HG03460 (cell line): ENCODE measurements around the gene SRCAP.
"Not testable (repeated sequence)": the region's sequence is repeated elsewhere in the genome, so short reads cannot be mapped to it uniquely, and the experiment has no call there.

Source experiments
- ATAC-seq: cut with Tn5 transposase; IDR thresholded peaks from one replicate; pipeline ENCODE4 v1.9.1; 2021; ENCODE audit not compliant: unreplicated experiment

SRCAP gene

DNA sequence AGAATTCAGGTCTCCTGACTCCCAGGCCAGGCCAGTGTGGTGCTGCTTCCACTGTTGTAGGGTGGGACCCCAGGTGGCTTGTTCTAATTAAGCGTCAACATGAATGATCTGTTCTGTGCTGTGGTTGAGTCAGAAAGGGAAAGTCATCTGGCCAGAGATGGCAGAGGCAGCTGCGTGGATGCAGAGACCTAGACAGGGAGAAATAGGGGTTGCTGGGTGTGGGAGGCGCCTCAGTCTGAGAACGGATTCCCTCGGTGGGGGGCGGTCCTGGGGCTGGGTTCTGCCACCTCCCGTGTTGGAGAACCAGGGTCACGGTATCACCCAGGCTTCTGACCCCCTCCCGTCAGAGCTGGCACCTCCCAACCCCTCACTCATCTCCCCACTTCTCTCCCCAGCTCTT, 35.2 kb upstream of the SRCAP start:
- ATAC-seq = no peak

DNA sequence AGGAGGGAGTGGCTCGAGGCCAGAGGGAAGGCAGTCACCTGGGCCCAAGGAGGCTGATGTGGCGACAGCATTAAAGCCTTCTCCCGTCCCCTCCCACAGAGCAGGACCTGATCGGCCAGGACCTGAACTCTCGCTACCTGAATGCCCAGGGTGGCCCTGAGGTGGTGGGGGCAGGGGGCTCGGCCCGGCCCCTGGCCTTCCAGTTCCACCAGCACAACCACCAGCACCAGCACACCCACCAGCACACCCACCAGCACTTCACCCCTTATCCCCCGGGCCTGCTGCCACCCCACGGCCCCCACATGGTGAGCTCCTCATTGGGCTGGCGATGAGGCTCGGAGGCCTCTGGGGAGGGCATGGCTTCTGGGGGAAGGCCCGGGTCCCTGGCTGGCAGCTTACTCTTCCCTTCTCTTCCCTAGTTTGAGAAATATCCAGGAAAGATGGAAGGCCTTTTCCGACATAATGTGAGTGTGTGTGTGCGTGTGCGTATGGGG, 34.3 kb upstream of the SRCAP start:
- no peak for ATAC-seq

DNA sequence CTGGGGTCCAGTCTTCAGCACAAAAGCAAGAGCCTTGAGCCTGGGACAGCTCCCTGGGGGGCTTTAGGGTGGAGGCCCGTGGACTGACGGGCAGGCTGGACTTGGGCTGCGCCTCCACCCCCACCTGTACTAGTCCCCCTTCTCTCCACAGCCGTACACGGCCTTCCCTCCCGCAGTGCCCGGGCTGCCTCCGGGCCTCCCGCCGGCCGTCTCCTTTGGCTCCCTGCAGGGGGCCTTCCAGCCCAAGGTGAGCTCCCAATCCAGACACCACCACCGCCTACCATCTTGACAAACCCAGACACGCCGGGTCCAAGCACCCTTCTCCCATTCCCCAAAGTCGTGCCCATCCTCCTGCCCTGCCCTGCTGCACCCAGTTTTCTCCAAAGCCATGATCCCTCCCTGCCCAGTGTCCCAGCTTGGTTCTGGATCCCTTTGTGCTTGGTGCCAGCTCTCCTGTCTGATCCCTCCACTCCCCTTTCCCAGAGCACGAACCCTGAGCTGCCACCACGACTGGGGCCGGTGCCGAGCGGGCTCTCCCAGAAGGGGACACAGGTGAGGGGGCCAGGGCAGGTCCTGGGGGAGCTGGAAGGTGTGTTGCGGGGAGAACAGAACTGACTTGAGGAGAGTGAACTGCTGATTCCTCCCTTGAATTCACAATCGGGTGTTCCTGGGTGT, 33.7 kb upstream of the SRCAP start:
- ATAC-seq = no peak

DNA sequence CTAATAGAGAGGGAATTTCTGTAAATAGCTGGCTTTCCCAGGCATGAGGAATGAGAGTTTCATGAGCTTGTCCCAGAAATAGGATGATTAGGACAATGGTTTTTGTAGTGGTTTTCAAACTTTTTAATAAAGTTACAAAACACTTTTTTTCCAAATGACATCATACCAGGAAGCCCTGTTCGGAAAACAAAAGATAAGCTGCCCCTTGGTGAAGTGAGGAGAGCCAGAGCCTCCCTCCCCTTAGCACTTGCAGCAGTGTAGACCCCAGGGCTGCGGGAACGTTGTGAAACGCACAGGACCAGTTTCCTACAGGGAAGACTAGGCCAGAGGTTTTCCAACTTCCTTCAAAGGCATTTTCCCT, 33.2 kb upstream of the SRCAP start:
- no peak for ATAC-seq

DNA sequence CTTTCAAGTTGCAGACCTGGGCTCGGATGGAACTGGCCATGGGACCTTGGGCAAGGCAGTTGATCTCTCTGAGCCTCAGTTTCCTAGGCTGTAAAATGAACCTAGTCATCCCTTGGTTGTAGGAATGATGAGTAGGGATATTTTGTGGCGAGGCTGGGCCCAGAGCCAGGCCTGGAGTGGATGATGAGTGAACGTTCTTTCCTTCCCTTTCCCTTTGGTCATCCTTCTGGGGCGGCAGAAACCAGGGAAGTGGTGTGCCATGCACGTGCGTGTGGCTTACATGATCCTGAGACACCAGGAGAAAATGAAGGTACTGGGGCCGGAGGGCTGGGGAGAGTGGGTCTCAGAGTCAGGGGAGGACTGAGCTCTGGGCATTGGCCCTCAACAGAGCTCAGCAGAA, 32.3 kb upstream of the SRCAP start:
- ATAC-seq = no peak

DNA sequence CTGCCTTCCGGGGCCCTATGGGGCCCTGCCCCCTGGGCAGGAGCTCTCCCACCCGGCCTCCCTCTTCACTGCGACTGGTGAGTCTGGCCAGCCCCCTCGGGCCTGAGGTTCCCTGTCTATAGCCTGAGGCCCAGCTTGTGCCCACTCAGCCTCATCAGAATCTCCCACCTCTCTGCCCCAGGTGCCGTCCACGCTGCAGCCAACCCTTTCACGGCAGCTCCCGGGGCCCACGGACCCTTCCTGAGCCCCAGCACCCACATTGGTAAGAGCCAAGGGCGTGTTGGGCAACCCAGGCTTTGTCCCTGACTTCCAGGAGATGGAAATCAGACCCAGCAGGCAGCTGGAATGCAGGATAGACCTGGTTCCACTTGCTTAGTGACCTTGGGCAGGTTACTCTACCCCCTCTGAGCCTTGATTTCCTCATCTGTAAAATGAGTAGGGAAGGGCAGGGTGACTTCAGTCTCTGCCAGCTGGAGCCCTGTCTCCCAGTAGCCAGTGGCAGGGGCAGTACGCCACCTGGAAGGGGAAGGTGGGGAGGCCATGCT, 31.5 kb upstream of the SRCAP start:
- ATAC-seq = no peak

DNA sequence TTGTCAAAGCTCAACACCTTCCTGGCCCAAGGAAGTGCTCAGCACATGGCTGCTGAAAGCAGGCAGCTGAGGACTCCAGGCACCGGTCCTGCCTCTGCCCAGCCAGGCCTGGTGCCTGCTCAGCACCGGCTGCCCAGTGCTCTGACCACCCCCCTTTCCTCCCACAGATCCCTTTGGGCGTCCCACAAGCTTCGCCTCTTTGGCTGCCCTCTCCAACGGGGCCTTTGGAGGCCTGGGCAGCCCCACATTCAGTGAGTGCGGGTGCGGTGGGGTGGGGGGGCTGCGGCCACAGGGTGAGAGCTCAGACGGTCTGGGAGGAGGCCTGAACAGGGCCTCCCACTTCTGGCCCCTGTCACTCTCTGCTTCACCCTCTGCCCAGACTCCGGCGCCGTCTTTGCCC, 30.6 kb upstream of the SRCAP start:
- no peak for ATAC-seq

DNA sequence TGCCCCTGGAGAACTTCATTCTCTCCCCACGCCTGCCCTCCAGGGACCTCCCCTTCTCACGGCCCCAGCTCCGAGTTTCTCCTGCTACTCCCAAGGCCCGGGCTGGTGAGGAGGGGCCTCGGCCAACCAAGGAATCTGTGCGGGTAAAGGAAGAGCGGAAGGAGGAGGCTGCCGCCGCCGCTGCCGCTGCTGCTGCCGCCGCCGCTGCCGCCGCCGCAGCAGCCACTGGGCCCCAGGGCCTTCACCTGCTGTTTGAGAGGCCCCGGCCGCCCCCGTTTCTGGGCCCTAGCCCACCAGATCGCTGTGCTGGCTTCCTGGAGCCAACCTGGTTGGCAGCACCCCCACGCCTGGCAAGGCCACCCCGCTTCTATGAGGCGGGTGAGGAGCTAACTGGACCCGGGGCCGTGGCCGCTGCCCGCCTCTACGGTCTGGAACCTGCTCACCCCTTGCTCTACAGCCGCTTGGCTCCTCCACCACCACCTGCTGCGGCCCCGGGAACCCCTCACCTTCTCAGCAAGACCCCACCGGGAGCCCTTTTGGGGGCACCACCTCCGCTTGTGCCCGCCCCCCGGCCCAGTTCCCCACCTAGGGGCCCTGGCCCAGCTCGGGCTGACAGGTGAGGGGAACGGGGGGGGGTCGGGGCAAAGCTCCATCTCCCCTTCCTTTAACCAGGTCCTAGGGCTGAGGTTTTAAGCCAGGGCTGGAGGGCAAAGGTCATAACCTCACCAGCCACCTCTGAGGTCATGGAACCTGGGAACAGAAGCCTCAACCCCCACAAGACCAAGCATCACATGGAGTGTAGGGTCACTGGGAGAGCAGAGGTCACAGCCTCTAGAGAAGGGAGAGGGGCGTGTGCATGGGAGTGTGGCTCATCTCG, 29.7 kb upstream of the SRCAP start:
- ATAC-seq = no peak

DNA sequence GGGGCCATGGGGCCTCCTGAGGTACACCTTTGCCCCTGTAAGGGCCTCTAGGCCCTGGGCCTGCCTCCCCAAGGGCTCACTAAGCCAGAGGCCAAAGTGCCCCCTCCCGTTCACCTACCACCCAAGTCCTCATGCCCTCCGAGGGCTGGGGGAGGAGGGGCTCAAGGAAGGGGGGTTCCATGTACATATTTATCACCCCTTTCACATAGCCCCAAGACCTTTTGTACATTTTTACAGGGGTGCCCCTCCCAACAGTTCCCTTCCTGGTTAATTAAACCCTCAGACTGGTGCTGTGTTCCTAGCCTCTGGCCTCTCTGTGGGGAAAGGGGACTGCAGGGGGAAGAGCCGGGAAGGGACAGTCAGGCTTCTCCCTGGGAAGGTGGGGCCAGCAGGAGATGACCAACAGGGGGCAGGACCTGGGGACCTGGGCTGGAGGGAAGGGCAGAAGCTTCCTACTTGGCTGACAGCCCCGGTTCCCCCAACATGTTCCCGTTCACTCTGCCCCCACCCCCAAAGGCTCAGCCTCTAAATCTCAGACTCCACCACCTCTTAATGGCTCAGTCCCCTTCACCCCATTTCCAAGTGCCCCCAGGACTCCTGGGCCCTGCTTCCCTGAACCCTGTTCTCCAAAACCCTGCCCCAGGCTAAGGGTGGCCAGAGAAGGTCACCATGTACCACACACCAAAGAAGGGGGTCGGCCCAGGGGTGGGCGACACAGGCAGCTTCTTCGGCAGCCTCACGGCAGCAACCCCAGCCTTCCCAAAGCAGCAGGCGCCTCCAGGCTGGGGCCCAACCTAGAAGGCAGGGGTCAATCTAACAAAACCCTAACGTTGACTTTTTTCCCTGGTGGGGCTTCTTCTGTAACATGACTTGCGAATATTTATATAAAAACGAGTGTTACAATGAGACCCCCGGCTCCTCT, 28.8 kb upstream of the SRCAP start:
- no peak for ATAC-seq

DNA sequence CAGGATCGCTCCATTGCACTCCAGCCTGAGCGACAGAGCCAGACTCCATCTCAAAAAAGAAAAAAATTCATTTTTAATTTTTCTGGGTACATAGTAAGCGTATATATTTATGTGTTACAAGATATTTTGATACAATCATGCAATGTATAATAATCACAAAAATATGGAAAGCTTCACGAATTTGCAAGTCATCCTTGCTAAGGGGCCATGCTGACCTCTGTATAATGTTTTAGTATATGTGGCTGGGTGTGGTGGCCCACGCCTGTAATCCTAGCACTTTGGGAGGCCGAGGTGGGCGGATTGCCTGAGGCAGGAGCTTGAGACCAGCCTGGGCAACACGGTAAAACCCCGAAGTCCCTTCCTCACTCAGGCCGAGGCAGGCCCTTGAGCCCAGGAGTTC, 23.8 kb upstream of the SRCAP start:
- ATAC-seq = no peak

DNA sequence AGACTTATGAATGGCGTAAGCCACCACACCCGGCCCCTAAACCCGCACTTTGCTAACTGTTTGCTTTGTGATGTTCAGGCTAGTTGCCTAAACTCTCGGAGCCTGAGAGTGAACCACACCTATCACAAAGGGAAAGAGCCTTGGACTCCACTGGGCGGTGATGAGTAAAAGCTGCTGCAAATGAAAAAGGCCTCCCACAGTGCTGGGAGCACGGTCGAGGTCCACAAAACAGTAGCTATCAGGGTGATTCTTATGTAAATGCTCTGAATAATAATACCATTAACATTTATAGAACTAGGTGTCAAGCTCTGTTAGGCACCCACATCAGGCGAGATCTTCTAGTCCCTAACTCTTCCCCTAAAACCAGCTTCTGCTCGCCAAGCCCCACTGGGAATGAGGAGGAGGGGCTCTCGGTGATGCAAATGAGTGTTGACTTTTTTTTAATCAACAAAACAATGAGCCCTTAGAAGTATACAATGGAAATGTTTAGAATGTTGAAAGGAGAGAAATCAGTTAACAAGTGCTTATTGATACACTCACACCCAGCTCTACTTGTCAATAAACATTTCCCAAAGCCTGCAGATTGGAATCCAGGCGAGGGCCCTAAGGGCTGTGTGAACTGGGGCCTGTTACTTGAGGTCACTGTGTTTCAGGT, 20.9 kb upstream of the SRCAP start:
- ATAC-seq = no peak

DNA sequence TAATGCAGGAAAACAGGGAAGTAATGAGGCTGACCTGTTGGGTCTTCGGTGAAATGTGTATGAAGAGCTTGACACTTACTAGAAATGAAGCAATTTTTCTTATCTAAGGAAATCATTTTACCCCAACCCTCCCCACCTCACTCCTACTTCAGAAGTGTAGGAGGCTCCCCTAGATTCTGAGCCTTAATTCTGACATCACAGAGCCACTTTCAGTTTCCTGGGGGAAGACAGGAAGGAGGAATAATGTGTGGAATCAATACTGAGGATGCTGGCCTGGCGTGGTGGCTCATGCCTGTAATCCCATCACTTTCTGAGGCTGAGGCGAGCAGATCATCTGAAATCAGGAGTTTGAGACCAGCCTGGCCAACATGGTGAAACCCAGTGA, 20.4 kb upstream of the SRCAP start:
- ATAC-seq = no peak

DNA sequence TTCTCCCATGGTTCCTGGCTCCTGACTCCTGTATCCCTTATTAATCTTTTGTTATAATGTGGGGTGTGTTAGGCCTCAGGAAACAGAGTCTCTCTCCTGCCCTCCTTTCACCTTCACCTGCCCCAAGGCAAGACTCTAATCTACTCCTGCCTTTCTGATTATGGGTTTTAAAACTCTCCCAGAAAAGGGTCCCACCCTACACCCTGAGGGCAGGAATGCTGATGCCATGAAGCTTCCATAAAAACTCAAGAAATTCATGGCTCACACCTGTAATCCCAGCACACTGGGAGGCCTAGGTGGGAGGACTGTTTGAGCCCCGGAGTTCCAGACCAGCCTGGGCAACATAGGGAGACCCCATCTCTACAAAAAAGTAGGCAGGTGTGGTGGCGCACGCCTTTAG, 18.6 kb upstream of the SRCAP start:
- no peak for ATAC-seq

DNA sequence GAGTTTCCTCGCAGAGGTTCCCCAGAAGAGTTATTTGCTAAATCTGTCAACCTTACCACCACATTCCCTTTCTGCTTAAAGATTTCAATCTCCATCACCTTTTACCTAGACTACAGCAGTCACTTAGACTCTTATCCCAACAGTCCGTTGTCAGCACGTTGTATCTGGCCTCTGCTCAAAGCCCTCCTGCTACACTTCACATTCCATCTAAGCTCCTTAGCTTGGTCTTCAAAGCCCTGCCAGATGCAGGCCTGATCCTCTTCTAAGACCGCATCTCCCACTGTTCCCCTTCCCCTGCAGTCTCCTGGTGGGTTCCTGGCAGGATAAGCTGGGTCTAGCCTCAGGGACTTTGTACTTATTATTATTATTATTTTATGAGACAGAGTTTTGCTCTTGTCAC, 10.3 kb upstream of the SRCAP start:
- no peak for ATAC-seq

DNA sequence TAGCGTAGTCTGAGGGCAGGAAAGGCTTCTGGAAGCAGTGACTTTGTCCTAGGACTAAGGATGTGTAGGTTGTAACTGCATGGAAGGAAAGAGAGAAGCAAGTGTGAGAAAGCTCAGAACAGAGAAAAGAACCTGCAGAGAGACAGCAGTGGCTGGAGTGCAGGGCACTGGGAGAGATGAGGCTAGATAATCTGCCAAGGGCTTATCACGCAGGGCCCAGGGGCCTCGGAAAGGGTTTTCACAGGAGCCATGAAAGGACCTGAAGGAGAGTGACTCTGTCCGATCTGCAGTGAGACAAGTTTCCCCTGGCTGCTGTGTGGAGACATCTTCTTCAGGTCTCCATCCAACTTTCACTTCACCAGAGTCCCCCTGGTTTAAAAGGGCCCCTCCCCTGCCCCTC, 7.1 kb upstream of the SRCAP start:
- ATAC-seq = no peak

DNA sequence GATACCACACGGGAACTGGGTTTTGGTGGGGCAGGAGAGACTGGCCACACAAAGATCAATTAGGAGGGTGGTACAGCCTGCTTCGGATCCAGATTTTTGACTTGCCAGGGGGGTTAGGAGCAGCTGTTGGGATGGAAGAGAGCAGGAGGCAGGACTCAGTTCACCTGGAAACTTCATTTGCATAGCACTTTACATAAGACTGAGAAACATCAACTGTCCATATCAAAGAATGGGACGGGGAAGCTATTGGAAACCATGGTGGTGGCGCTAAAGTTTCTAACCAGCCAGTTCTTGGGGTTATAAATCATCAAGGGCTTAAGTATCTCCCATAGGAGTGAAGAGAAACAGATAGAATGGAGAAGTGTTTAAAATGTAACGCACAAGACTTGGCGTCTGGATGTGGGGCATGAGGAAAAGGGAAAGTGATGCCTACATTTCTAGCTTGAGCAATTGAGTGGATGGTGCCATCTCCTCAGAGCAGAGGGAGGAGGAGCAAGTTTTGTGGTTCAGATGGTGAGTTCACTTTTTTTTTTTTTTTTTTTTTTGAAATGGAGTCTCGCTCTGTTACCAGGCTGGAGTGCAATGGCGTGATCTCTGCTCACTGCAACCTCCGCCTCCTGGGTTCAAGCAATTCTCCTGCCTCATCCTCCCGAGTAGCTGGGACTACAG, 6.4 kb upstream of the SRCAP start:
- no peak for ATAC-seq

DNA sequence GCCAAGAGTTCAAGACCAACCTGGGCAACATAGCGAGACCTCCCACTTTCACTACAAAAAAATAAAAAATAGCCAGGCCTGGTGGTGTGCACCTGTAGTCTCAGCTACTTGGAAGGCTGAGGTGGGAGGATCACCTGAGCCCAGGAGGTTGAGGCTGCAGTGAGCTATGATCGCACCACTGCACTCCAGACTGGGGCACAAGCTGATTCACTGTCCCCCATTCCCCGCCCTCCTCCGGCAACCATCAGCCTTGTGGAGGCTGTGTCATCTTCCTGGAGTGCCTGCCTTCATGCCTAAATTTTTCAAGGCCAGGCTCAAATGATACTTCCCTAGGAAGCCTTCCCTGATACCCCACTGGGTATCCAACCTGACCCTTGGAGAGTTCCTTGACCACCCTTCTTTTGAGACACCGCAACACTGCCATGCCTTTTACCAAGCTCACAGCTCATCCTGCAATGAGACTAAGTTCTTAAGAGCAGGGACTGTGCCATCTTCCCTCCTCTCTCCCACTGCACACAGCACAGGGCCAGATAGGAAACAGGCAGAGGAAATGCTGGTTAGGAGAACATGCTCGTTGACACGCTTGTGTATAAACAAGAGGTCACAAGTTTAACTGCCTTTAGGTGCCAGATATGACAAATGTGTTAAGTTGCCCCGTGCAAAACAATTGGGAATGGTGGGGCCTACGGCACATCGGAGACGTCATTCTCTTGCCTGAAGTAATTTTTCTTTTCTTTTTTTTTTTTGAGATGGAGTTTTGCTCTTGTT, 3.9 kb upstream of the SRCAP start:
- no peak for ATAC-seq

DNA sequence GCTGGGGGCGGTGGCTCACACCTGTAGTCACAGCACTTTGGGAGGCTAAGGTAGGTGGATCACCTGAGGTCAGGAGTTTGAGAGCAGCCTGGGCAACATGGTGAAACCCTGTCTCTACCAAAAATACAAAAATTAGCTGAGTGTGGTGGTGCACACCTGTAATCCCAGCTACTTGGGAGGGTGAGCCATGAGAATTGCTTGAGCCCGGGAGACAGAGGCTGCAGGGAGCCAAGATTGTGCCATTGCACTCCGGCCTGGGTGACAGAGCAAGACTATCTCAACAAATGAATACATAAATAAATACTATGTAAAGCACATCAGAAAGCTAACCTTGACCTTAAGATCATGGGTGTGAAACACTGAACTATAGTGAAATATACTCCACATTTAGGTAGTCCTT, 2.3 kb upstream of the SRCAP start:
- ATAC-seq = not testable (repeated sequence)
